SK-N-SH (cell line): ENCODE data around the gene TBL1X.

ENCODE experiments used
- CHD2 ChIP-seq: fragments of 150-350 bp; IDR thresholded peaks from 2 replicates; pipeline ENCODE4 v1.6.1; 2018; ENCODE audit warnings: low read length; ENCODE audit not compliant: partially characterized antibody
- CTCF ChIP-seq: fragments of 200-600 bp; sonication (generic); IDR thresholded peaks from 2 replicates; pipeline ENCODE4 v1.6.1; 2017; ENCODE audit warnings: antibody characterized with exemption, mild to moderate bottlenecking, moderate library complexity
- EP300 ChIP-seq, 2 experiments: IDR thresholded peaks; 2 replicates each; pipeline versions ENCODE4 v1.4.0 to v1.6.1; 2012; ENCODE audit warnings: borderline replicate concordance in 1 of 2, low read depth in 1 of 2, low read length in 1 of 2
- FOXJ3 ChIP-seq: sonication (generic); formaldehyde crosslinking; IDR thresholded peaks from 2 replicates; pipeline ENCODE4 v1.5.1; 2020; ENCODE audit warnings: mild to moderate bottlenecking, missing genetic modification reagents
- GABPA ChIP-seq: IDR thresholded peaks from 2 replicates; pipeline ENCODE4 v1.4.0; 2012; ENCODE audit warnings: low read depth, mild to moderate bottlenecking
- MAX ChIP-seq: IDR thresholded peaks from 2 replicates; pipeline ENCODE4 v1.4.0; 2012; ENCODE audit warnings: low read depth
- PBX3 ChIP-seq: IDR thresholded peaks from 2 replicates; pipeline ENCODE4; 2012
- POLR2AphosphoS5 ChIP-seq: IDR thresholded peaks from 2 replicates; pipeline ENCODE4 v1.6.1; 2012; ENCODE audit warnings: low read depth, low read length
- RAD21 ChIP-seq: IDR thresholded peaks from 2 replicates; pipeline ENCODE4 v1.6.1; 2012; ENCODE audit warnings: mild to moderate bottlenecking, low read length
- REST ChIP-seq: IDR thresholded peaks from 2 replicates; pipeline ENCODE4 v1.6.1; 2012; ENCODE audit warnings: mild to moderate bottlenecking, low read depth, low read length, moderate library complexity
- RXRA ChIP-seq: IDR thresholded peaks from 2 replicates; pipeline ENCODE4 v1.4.0; 2012; ENCODE audit warnings: low read depth, mild to moderate bottlenecking, borderline replicate concordance
- SMC3 ChIP-seq: IDR thresholded peaks from 2 replicates; pipeline ENCODE4 v1.6.1; 2012; ENCODE audit warnings: low read depth, low read length, improper control_type of control experiment
- TAF1 ChIP-seq: IDR thresholded peaks from 2 replicates; pipeline ENCODE4 v1.6.1; 2012; ENCODE audit warnings: low read depth, mild to moderate bottlenecking, low read length, moderate library complexity, borderline replicate concordance

GRCh38 chrX:9781941-9782340 lies 317.1 kb downstream of the TBL1X start:
- TF ChIP-seq MAX (no peak), CTCF (no peak), TAF1 (no peak), RXRA (no peak), FOXJ3 (no peak), EP300 (IDR thresholded peaks at IDR 0.05; ENCODE audit: borderline replicate concordance in 1 of 2, low read depth in 1 of 2, low read length in 1 of 2) (no peak), PBX3 (no peak), RAD21 (no peak), GABPA (no peak), REST (no peak), SMC3 (no peak), POLR2AphosphoS5 (no peak), CHD2 (no peak)
